GM12873 (cell line): ENCODE data around the gene GNB5.

Source experiments
- TF ChIP-seq, protein P1 (sequence below): IDR thresholded peaks from 2 replicates; pipeline ENCODE4 v1.5.1; 2012; ENCODE audit warnings: low read depth, mild to moderate bottlenecking, moderate library complexity, low read length, control low read depth; ENCODE audit not compliant: insufficient read depth; ENCODE audit errors: missing control alignments

The GNB5 gene

DNA sequence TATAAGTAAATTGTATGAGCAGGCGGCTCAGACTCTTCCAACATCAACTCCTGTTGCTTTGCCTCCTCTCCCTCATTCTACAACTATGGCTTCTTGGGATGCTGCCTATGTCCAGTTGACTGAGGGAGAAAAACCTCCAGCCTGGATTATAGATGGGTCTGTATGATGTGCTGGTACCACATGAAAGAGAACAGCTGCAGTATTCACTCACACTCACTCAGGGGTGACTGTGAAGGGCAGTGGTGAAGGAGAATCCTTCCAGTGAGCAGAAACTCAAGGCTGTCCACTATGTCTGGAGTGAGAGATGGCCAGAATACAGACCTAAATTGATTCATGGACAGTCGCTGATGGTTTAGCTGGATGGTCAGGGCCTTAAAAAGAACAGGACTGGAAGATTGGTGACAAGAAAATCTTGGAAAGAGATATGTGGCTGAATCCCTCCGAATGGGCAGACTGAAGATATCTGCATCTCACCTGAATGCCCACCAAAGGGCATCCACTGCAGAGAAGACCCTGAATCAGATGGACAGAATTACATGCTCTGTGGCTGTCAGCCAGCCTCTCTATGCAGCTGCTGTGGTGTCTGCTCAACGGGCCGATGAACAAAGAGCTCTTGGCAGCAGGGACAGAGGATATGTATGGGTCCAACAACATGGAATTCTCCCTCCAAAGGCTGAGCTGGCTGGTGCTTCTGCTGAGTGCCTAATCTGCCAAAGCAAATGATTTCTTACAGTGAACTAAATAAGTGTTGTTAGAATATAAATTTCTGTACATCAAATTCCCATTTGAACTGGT, 76.7 kb downstream of the GNB5 start:
- TF ChIP-seq, protein P1, sequence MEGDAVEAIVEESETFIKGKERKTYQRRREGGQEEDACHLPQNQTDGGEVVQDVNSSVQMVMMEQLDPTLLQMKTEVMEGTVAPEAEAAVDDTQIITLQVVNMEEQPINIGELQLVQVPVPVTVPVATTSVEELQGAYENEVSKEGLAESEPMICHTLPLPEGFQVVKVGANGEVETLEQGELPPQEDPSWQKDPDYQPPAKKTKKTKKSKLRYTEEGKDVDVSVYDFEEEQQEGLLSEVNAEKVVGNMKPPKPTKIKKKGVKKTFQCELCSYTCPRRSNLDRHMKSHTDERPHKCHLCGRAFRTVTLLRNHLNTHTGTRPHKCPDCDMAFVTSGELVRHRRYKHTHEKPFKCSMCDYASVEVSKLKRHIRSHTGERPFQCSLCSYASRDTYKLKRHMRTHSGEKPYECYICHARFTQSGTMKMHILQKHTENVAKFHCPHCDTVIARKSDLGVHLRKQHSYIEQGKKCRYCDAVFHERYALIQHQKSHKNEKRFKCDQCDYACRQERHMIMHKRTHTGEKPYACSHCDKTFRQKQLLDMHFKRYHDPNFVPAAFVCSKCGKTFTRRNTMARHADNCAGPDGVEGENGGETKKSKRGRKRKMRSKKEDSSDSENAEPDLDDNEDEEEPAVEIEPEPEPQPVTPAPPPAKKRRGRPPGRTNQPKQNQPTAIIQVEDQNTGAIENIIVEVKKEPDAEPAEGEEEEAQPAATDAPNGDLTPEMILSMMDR: no peak

GRCh38 chr15:52113708-52114107, 77.5 kb downstream of the GNB5 start:
- TF ChIP-seq, protein P1: peak; percentile 35

DNA sequence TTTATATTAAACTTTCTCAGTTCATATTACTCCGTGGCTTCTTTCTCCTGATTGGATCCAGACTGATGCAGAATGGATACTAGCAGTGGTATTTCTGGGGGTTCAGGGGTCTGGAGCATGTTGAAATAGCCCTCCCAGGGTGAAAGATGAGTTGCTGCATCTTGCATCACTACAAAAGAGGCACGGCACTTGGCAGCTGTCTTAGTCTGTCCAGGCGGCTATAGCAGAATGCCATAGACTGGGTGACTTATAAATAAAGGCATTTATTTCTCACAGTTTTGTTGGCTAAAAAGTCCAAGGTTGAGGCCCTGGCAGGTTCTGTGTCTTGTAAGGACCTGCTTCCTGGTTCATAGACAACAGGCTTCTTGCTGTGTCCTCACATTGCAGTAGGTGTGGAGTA, 78.0 kb downstream of the GNB5 start:
- TF ChIP-seq, protein P1: no peak

DNA sequence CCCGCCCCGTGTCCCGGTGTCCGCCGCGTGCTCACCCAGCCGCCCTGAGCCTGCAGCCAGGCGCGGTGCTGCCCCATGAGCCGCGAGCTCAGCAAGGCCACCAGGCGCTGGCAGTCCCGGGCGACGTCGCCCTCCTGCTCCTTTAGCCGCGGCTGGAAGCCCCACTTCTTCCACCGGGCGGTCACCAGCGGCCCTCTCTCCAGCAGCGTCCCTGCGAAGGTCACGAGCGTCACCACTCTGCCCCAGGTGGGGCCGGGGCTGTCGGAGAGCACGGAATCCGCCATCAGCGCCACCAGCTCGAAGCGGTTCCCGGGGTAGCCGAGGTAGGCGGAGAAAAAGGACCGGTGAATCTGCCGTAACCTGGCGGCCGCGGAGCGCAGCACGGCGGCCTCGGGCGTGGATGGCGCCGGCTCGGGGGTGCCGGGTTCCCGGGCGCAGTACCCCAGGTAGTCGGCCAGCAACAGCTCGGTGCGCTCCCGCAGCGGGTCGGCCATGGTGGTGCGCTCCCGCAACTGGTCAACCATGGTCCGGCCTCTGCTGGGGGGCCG, 78.9 kb downstream of the GNB5 start:
- TF ChIP-seq, protein P1: peak; percentile 15

GRCh38 chr15:52111517-52112202, 79.5 kb downstream of the GNB5 start:
- TF ChIP-seq, protein P1: no peak

DNA sequence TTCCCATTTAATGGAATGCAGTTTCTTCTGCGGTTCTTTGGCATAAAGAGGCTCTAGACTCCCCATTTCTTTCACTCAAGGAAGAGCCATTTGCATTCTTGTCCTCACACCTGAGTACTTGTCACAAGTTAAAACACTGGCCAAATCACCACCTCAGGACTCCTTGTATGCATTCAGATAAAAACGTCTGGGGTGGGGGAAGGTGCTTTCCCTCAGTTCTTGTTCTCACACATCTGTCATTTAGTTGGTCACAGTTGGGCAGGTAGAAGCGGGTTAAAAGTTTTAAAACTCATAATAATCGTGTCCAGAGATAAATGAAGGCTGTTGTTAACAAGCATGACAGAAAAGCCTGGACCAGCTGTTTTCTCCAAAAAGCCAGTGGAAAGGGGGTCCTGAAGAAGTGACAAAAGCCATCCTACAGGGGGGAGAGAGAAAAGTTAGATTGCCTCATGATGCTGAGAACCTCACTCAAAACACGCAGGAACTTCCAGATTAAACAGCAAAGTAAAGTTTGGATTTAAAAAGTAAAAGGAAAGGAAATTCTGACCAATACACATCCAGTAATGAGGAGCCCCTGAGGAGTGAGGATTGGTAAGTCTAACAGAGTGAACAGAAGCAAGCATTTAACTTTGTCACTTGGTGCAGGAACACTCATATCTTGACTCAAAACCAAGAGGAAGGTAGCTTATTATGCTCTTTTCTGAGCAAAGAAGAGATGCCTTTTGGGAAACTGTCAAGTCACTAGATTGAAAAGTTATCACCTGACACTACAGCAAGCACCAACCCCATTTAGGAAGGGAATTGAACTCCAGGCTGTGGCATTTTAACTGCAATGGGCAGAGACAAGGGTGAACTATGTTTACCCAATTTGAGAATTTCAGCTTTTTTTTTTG, 81.4 kb downstream of the GNB5 start:
- TF ChIP-seq, protein P1: no peak

DNA sequence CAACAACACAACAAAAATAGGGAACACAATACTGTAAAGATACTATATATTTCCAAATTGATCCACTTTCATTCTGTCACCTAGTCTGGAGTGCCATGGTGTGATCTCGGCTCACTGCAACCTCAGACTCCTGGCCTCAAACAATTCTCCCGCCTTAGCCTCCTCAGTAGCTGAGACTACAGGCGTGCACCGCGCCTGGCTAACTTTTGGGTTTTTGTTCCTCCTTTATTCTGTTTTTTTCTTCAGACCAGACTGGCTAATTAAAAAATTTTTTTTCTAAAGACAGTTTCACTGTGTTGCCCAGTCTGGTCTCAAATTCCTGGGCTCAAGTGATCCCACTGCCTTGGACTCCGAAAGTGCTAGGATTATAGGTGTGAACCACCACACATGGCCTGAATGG, 84.0 kb downstream of the GNB5 start:
- TF ChIP-seq, protein P1: no peak
